Smooth muscle cell (in vitro differentiated cells): ENCODE measurements around the gene SPN. TPM values are rescaled to one million over a fixed set of nuclear protein-coding genes. Genes with fewer than 3 reads are reported as not detected.

ENCODE experiments used
- polyA plus RNA-seq: library from polyadenylated mRNA; unstranded; fragments of >200 nt; fragmentation: Nextera tagmentation; extraction: Ambion mirVana; gene quantifications from 2 replicates; pipeline ENCODE4 v1.2.1, GENCODE V29; 2016
- total RNA-seq: library from RNA; depleted of rRNA; stranded (reverse); fragments of >200 nt; gene quantifications from 2 replicates; pipeline ENCODE4 v1.2.3, GENCODE V29; 2014

Gene SPN
- total and polyA plus RNA-seq, 2 experiments from 2014 or later, result not detected

Other genes with a start within 250 kb of the SPN start
- gene BOLA2, start 208.9 kb upstream of the SPN start, total RNA-seq, result 9.7 and 18.6 TPM in 2 replicates
- gene BOLA2, start 208.9 kb upstream of the SPN start, polyA plus RNA-seq, result 7.8 and 10.8 TPM in 2 replicates
- 17.3 and 35.1 TPM in 2 replicates for gene SLX1B, start 208.7 kb upstream of the SPN start, total RNA-seq
- gene SLX1B, start 208.7 kb upstream of the SPN start, polyA plus RNA-seq, result 6.5 and 10.7 TPM in 2 replicates
- 1.5 and 4.1 TPM in 2 replicates for gene SULT1A4, start 203.3 kb upstream of the SPN start, total RNA-seq
- gene SULT1A4, start 203.3 kb upstream of the SPN start, polyA plus RNA-seq, result 0.73 and 1.3 TPM in 2 replicates
- gene NPIPB12, start 156.8 kb upstream of the SPN start, total RNA-seq, result 24.1 and 27.0 TPM in 2 replicates
- gene NPIPB12, start 156.8 kb upstream of the SPN start, polyA plus RNA-seq, result 13.7 and 33.5 TPM in 2 replicates
- gene QPRT, start 15.9 kb downstream of the SPN start, total RNA-seq, result 67.4 and 69.6 TPM in 2 replicates
- gene QPRT, start 15.9 kb downstream of the SPN start, polyA plus RNA-seq, result 152 and 196 TPM in 2 replicates
- gene C16orf54, start 82.7 kb downstream of the SPN start, total RNA-seq, result not detected in 2 replicates
- not detected in 2 replicates for gene C16orf54, start 82.7 kb downstream of the SPN start, polyA plus RNA-seq
- gene ZG16, start 115.0 kb downstream of the SPN start, total RNA-seq, result not detected in 2 replicates
- gene ZG16, start 115.0 kb downstream of the SPN start, polyA plus RNA-seq, result not detected in 2 replicates
- 16.0 and 19.8 TPM in 2 replicates for gene KIF22, start 127.5 kb downstream of the SPN start, total RNA-seq
- 33.5 and 35.7 TPM in 2 replicates for gene KIF22, start 127.5 kb downstream of the SPN start, polyA plus RNA-seq
- 77.2 and 104 TPM in 2 replicates for gene MAZ, start 143.3 kb downstream of the SPN start, total RNA-seq
- gene MAZ, start 143.3 kb downstream of the SPN start, polyA plus RNA-seq, result 215 and 229 TPM in 2 replicates
- gene PRRT2, start 148.9 kb downstream of the SPN start, total RNA-seq, result 12.2 and 25.9 TPM in 2 replicates
- 12.2 and 20.1 TPM in 2 replicates for gene PRRT2, start 148.9 kb downstream of the SPN start, polyA plus RNA-seq
- gene PAGR1, start 152.9 kb downstream of the SPN start, total RNA-seq, result 15.6 and 21.1 TPM in 2 replicates
- gene PAGR1, start 152.9 kb downstream of the SPN start, polyA plus RNA-seq, result 34.5 and 44.8 TPM in 2 replicates
- gene MVP, start 157.2 kb downstream of the SPN start, total RNA-seq, result 47.5 and 57.4 TPM in 2 replicates
- 110 and 123 TPM in 2 replicates for gene MVP, start 157.2 kb downstream of the SPN start, polyA plus RNA-seq
- 61.4 and 63.2 TPM in 2 replicates for gene CDIPT, start 200.0 kb downstream of the SPN start, total RNA-seq
- gene CDIPT, start 200.0 kb downstream of the SPN start, polyA plus RNA-seq, result 90.7 and 118 TPM in 2 replicates
- 23.8 and 178 TPM in 2 replicates for gene SEZ6L2, start 236.3 kb downstream of the SPN start, total RNA-seq
- gene SEZ6L2, start 236.3 kb downstream of the SPN start, polyA plus RNA-seq, result 37.5 and 46.1 TPM in 2 replicates
- 4.1 and 7.1 TPM in 2 replicates for gene ASPHD1, start 237.2 kb downstream of the SPN start, total RNA-seq
- 26.1 and 28.8 TPM in 2 replicates for gene ASPHD1, start 237.2 kb downstream of the SPN start, polyA plus RNA-seq